NCI-H2107 treated with DMSO at 0.1 percent for 48 hours (cell line): ENCODE data around the gene SOCS1.

Experiments
- DNase-seq: peaks from one replicate; lab custom pipeline; 2025; ENCODE audit not compliant: unreplicated experiment; lab: John Stamatoyannopoulos, UW

The SOCS1 gene

DNA sequence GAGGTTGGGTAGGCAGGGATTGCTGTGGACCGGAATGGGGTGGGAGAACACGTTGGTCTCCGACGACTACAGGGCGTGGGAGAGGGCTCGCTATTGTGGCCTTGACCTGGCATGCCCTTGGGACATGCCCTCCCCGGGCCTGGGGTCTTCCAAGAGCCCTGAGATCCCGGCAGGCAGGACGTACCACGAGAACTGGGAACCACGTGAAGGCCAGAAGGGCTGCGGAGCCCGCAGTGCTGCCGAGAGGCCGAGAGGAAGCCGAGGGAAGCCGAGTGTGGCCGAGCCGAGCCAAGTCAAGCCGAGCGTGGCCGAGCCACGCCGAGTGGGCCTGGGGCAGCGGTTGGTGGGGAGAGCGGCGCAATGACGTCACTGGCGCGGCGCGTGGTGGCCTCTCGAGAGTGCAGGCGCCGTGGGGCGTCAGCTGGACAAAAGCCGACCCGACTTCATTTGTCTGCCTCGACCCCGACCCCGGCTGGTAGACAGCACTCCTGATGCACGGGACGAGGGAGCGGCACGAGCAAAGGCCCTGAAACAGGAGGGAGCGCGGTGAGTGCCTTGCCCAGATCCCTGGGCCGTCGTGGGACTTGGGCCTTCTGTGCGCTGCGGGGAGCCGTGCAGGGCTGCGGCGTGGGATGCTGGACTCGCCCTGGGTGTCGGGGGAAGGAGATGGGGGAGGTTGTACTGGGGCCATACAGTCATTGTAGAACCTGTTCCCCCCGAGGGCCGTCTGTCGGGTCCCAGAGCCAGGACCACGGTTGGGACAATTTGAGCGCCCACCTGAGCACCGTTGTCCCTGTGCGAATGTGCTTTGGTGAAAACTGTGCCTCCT lies 6.6 kb downstream of the SOCS1 start:
- DNase-seq, result no peak

DNA sequence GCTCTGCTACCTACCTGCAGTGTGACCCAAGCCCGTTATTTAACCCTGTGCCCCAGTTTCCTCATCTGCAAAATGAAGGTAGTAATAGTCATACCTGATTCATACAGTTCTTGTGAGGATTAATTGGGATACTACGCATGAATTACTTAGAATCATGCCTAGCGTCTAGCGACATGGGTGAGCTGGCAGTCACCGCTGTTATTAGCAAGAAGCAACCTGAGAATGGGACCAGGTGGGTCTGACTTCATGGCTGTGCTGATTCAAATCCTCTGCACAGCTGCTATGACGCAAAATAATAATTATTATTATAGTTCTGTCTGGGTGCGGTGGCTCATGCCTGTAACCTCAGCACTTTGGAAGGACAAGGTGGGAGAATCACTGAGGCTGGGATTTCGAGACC lies 7.9 kb downstream of the SOCS1 start:
- peak; percentile 30 for DNase-seq

DNA sequence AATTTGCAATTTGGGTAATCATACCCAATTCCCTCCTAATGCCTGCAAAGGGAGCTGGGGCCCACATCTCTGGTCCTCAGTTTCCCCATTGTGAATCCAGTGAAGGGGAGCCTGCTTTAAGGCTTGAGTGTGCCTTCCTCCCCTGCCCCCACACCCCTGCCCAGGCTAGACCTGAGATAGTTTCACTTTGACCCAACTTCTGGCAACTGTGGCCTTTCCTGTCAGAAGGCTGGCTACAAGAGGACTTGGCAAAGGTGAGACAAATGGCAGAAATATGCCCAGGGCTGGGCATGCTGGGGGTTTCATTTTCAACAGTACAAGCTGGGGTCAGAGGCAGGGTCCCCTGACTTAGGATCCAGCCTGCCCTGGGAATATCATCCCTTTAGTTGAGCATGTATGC lies 10.0 kb downstream of the SOCS1 start:
- no peak for DNase-seq

DNA sequence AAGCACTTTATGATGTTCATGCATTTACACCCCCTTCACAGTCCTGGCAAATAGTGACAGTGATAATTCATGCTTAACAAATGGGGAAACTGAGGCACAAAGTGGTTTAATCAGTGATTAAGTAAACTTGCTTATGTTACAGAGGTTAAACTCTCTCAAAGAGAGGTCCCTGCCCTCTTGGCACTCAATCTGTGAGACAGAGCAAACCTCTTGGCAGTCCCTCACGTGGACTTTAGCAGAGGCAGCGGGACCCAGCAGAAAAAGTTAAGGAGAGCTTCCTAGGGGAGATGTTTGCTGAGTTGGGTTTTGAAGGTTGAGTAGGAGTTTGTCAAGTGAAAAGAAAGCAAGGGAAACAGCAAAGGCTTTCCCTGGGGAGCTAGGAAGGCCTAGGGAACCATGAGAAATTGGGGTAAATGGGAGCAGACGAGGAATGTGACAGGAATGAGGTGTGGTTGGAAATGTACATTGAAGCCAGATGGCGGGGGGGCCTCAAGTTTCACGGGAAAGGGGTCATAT lies 10.7 kb downstream of the SOCS1 start:
- no peak for DNase-seq

DNA sequence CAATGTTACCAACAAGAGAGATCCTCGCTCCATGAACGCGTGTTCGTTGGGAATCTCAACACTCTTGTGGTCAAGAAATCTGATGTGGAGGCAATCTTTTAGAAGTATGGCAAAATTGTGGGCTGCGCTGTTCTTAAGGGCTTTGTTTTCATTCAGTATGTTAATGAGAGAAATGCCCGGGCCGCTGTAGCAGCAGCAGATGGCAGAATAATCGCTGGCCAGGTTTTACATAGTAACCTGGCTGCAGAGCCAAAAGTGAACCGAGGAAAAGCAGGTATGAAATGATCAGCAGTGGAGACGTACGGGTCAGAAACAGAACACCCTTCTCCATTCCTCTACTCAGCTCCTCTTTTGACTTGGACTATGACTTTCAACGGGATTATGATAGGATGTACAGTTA lies 13.3 kb downstream of the SOCS1 start:
- no peak for DNase-seq

DNA sequence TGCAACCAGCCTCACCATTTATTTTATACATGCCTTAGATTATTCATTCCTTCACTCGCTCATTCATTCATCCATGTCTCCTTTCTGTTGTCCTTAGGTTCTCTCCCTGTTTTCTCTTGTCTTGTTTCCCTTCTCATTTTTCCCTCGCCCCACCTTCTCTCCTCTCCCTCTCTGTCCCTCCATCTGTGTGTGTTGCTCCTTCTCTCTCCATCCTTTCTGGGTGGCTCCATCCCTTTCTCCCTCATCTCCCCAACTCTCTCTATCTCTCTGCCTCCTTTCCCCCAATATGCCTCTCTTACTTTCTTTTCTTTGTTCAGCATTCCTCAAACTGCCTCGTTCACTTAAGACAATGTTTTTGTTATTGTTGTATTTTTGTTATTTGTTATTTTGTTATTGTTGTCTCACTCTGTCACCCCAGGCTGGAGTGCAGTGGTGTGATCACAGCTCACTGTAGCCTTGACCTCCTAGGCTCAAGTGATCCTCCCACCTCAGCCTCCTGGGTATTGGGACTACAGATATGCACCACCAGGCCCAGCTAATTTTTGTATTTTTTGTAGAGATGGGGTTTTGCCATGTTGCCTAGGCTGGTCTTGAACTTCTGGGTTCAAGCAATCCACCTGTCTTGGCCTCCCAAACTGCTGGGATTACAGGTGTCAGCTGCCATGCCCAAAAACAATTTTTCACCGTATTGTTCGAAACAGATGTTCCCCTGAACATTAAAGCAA lies 14.4 kb downstream of the SOCS1 start:
- no peak for DNase-seq

DNA sequence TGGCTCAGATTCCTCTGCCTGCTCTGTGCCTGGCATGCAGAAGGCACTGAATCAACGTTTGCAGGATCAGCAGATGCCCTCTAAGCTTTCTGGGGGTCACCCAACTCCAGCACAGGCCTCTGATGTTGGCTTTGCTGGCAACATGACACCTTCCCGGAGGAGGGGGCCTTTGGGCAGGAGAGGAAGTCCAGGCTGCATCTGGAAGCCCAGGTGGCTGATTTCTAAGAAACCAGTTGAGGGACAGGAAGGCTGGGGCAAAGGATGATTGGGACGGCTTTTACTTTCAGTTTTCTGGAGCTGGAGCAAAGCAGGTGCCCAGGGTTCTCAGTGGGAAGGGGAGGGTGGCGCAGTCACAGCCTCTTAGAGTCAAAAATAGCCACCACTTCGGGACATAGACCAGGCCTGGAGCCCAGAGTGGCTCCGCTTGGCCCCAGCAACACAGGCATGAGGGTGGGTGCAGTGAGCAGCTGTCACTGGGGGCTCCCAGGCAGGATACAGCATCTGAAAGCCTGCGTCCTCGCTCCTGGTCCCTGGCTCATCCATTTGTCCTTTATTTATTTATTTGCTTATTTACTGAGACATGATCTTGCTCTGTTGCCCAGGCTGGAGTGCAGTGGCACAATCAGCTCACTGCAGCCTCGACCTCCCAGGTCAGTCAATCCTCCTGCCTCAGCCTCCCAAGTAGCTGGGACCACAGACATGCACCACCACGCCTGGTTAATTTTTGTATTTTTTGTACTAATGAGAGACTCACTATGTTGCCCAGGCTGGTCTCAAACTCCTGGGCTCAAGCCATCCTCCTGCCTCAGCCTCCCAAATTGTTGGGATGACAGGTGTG lies 15.1 kb downstream of the SOCS1 start:
- DNase-seq, result peak; percentile 40

DNA sequence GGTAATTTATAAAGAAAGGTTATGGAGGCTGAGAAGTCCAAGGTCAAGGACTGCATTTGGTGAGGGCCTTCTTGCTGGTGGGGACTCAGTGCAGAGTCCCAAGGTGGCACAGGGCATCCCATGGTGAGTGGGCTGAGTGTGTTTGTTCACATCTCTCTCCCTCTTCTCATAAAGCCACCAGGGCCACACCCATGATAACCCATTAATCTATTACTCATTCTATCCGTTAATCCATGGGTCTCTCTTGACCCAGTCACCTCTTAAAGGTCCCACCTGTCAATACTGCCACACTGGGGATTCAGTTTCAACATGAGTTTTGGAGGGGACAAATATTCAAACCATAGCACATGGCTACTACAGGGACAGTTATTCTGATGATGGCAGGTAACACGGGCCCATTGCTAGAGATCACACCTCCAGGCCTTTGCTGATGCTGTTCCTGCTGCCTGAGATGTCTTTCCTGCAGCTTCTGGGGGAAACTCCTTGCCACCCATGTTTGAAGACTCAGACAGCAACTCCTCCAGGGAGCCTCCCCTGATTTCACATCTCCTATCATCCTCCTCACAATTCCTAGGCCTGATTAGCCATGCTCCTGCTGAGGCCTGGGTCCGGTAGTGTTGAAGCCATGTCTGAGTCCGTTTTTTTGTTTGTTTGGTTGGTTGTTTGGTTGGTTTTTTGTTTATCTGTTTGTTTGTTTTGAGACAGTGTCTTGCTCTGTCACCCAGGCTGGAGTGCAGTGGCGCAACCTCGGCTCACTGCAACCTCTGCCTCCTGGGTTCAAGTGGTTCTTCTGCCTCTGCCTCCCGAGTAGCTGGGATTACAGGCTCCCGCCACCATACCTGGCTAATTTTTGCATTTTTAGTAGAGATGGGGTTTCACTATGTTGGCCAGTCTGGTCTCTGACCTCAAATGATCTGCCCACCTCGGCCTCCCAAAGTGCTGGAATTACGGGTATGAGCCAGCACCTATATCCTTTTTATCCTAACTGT lies 16.1 kb downstream of the SOCS1 start:
- DNase-seq, result no peak

DNA sequence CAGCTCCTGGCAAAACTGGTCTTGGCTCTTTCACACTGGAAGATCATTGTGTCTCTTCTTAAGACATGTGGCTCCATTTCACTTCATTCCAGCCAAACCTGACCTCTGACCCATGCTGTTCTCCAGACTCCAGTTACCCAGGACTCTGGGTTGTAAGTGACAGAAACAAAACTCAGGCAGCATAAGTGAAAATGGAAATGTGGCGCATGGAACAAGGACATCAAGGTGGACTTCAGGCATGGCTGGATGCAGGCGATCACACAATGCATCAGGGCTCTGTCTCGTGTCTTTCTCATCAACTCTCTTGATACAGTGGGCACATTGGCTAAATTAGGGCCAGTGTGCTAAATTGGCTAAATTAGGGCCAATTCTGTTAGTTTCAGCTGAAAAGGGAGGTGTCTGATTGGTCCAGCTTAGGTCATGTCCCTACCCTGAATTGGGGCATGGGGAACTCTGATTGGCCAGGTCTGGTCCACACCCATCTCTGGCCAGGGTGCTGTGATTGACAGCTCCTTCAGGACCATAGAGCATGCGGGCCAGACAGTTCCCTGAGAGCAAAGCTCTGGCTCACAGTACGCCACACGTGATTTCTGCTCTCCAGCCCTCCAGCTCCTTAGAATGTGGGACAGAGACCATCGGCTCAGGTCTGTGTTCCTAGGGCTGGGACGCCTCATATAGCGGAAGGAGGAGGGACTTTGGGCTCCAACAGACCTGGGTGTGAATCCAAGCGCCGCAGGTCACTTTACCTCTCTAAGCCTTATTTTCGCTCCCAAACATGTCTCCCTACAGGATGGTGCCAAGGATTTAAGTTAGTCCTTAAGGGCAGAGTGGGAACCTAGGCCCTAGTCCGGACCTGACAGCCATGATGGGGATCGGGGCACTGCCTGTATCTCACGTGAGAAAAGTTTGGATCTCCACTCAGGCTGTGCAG lies 17.5 kb downstream of the SOCS1 start:
- no peak for DNase-seq

DNA sequence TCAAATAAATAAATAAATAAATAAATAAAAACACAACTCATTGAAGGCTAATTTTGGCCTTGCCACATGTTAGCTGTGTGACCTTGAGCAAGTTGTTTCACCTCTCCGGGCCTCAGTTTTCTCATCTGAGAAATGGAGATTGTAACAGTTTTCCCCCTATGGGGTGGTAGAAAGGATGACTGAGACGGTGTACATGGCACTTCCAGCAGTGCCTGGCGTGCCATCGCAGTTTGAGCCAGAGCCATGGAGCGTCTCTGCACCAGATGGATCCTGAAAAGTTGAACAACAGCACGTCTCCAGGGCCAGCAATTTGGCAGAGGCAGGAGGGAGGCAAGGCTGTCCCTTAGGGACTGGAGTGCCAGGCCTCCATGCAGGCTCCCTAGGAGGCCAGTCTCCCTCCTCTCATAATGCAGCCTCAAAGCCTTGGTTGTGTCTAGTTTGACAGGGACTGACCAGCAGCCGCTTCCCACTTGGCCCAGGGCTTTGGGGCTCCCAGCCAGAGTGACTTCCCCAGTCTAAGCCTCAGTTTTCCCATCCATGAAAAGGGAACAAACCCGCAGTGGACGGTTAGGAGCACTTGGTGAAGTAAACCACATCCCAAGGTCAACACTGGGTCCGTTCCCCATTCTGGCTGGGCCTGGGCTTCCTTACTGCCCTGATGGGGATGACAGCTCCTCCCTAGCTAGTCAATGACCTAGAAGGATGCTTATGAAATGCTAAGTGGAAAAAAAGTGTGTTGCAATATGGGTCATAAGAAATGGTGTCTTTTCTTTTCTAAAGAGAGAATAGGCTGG lies 19.3 kb downstream of the SOCS1 start:
- DNase-seq, result no peak

DNA sequence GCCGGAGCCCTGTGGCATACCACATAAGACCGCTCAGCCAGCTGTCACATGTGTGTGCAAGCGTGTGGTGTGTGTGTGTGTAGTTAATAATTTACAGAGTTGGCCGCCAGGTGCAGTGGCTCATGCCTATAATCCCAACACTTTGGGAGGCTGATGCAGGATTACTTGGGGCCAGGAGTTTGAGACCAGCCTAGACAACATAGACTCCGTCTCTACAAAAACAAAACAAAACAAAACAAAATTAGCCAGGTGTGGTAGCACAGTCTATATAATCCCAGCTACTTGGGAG lies 20.4 kb downstream of the SOCS1 start:
- DNase-seq, result no peak

DNA sequence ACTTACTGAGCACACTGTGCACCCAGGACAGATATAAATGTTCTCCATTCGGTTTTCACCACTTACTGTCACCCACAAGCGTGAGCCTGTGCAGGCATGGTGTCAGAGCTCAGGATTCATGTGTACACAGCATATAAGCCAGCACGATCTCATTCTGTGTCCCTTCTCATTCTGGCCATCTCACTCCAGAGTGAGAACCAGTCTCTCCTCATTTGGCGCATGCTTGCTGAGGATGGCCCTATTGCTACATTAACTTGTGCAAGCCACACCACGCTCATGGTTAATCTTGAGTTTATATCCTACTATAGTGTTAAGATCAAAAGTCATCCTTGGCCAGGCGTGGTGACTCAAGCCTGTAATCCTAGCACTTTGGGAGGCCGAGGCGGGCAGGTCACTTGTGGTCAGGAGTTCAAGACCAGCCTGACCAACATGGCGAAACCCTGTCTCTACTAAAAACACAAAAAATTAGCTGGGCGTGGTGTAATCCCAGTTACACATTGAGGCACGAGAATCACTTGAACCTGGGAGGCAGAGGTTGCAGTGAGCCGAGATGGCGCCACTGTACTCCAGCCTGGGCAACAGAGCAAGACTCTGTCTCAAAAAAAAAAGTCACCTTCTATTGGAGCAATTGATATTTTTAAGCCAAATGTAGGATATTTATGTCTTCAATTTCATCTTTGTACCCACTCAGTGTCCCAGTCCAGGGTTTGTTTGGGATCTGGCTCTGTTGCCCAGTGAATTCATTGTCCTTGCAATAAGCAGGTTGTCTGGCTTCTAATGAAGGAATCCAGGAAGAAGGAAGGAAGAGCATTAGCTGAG lies 20.9 kb downstream of the SOCS1 start:
- no peak for DNase-seq

DNA sequence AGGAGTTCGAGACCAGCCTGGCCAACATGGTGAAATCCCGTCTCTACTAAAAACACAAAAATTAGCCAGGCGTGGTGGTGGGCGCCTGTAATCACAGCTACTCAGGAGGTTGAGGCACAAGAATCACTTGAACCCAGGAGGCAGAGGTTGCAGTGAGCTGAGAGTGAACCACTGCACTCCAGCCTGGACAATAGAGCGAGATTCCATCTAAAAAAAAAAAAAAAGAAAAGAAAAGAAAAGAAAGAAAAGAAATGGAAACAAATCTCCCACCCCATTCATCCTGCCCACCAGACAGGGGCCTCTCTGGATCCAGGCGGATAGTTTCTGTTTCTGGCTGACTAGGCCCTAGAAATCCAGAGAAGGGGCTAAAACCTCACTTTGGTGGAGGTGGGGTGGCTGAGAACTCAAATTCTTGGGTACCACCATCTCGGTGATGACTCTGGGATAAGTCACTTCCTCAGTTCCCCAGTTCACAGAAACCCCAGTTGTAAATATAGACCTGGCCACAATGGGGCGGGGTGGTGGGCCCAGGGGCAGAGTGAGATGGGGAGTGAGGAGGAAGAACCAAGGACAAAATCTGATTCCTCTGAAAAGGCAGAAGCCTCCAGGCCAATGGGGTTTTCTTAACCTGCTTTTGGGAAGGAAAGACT lies 22.2 kb downstream of the SOCS1 start:
- DNase-seq, result no peak

DNA sequence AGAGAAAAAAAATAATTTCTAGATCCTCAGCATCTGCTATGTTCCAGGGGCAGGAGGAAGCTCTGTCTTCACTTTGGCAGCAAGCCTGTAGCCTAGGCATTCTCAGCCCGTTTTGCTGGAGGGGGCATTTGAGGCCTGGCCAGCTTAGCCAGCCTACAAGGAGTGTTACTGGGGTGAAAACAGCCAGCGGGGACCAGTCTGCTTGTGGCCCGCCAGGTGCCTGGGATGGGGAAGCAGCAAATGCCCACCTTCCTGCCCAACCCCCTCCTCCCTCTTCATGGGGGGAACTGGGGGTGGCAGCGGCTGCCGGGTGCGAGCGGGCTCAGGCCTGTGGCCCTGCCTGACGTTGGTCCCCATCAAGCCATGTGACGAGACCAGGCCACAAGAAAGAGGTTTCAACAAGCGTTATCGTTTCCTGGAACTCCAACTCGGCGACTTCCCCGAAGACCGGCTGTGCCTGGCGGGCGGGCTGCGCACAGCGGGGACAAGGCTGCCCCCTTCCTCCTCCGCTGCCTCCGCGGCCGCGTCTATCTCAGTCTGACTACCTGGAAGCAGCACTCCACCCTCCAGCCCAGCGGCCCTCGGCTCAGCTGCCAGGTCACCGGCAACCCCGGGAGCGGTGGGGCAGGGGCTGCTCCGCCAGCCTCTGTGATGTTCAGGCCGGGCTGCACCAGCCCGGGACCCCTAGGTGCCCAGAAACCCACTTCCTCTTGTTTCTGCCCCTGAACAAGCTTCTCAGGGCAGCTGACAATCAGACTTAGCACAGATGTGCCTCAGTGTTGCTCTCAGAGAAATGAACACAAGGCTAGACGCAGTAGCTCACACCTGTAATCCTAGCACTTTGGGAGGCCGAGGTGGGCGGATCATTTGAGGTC lies 22.9 kb downstream of the SOCS1 start:
- DNase-seq, result no peak

DNA sequence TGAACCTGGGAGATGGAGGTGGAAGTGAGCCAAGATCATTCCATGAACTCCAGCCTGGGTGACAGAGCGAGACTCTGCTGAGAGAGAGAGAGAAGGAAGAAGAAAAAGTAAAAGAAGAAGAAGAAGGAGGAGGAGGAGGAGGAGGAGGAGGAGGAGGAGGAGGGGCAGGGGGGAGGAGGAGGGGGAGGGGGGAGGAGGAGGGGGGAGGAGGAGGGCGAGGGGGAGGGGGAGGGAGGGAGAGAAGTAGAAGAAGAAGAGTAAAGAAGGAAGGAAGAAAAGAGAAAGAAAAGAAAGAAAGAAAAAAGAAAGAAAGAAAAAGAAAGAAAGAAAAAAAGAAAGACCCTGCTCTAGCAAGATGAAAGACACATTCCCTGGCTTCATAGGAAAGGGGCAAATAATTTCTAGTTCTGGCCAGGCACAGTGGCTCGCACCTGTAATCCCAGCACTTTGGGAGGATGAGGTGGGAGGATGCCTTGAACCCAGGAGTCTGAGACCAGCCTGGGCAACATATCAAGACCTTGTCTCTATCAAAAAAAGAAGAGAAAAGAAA lies 23.6 kb downstream of the SOCS1 start:
- DNase-seq, result no peak

DNA sequence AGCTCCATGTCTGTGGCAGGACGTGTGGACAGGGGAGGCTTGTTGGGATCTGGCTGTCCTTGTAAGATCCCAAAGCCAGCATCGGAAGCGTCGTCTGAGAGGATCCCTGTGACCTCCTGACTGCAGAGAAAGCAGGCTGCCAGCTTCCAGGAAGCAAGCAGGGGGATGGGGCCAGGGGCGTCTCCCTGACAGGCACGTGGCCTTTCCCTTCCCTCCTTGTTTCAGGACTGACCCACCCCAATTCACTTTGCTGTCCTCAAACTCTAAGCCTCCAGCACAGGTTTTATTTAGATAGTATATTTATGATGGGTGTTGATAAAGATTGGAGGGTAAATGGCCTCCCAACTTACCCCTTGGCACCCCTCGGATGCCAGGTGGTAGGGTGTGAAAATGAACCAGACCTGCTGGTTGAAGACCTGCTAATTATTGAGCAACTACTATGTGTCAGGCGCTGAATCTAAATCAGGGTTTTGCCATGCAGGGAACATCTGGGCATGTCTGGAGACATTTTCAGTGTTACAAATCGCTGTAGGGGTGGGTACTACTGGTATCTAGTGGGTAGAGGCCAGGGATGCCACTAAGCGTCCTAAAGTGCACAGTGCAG lies 24.5 kb downstream of the SOCS1 start:
- no peak for DNase-seq
